GM12878 (cell line): ENCODE results near the gene UBE2M. TPM values are rescaled to one million over a fixed set of nuclear protein-coding genes. Genes with fewer than 3 reads are reported as not detected.

Experiments used
- BHLHE40 ChIP-seq, 2 experiments: fragments of 450-650 bp in 1 of 2; IDR thresholded peaks; 2 replicates each; pipeline ENCODE4 v1.6.1; 2011 to 2017; ENCODE audit warnings: low read depth in 2 of 2, borderline replicate concordance in 1 of 2, improper control_type of control experiment in 1 of 2, low read length in 1 of 2, mild to moderate bottlenecking in 1 of 2
- CHD4 ChIP-seq: fragments of 200-600 bp; sonication (generic); IDR thresholded peaks from 2 replicates; pipeline ENCODE4 v1.6.1; 2016; ENCODE audit warnings: mild to moderate bottlenecking
- EP300 ChIP-seq, 2 experiments: fragments of 150-350 bp in 1 of 2; IDR thresholded peaks; 2 replicates each; pipeline ENCODE4 v1.6.1; 2011 to 2012; ENCODE audit warnings: low read depth in 2 of 2, low read length in 2 of 2, borderline replicate concordance in 1 of 2, improper control_type of control experiment in 1 of 2, inconsistent platforms in 1 of 2; ENCODE audit not compliant: control insufficient read depth in 1 of 2
- FOXM1 ChIP-seq: IDR thresholded peaks from 2 replicates; pipeline ENCODE4 v1.6.1; 2012; ENCODE audit warnings: low read depth, mild to moderate bottlenecking, inconsistent platforms, low read length, moderate library complexity
- HDAC6 ChIP-seq: fragments of 200-600 bp; sonication (generic); IDR thresholded peaks from one replicate; pipeline ENCODE4 v1.8.0; 2017; ENCODE audit warnings: antibody characterized with exemption; ENCODE audit not compliant: unreplicated experiment
- IKZF2 ChIP-seq, 2 experiments: fragments of 450-650 bp; IDR thresholded peaks; 2 replicates each; pipeline ENCODE4 v1.6.1; 2017; ENCODE audit warnings: mild to moderate bottlenecking in 2 of 2, moderate library complexity in 2 of 2
- LARP7 ChIP-seq: fragments of 450-650 bp; IDR thresholded peaks from 2 replicates; pipeline ENCODE4 v1.6.1; 2017; ENCODE audit warnings: mild to moderate bottlenecking
- NFXL1 ChIP-seq: fragments of 450-650 bp; IDR thresholded peaks from 2 replicates; pipeline ENCODE4 v1.6.1; 2017; ENCODE audit warnings: antibody characterized with exemption, mild to moderate bottlenecking, borderline replicate concordance
- NFYB ChIP-seq: IDR thresholded peaks from 2 replicates; pipeline ENCODE4 v1.6.1; 2011; ENCODE audit warnings: low read depth, mild to moderate bottlenecking, low read length, improper control_type of control experiment, moderate library complexity; ENCODE audit not compliant: insufficient read depth
- NRF1 ChIP-seq: conservative IDR thresholded peaks from 2 replicates; pipeline ENCODE4 v1.6.1; 2011; ENCODE audit warnings: mild to moderate bottlenecking, low read depth, low read length, improper control_type of control experiment
- PAX5 ChIP-seq: IDR thresholded peaks from 2 replicates; pipeline ENCODE4 v1.6.1; 2011; ENCODE audit warnings: low read depth, low read length, borderline replicate concordance
- PAX8 ChIP-seq: fragments of 450-650 bp; IDR thresholded peaks from 2 replicates; pipeline ENCODE4 v1.6.1; 2017; ENCODE audit warnings: mild to moderate bottlenecking, moderate library complexity
- RAD21 ChIP-seq: IDR thresholded peaks from 2 replicates; pipeline ENCODE4 v1.6.1; 2011; ENCODE audit warnings: mild to moderate bottlenecking, low read depth, low read length, moderate library complexity; ENCODE audit not compliant: insufficient read depth
- STAT1 ChIP-seq: fragments of 450-650 bp; conservative IDR thresholded peaks from 2 replicates; pipeline ENCODE4 v1.6.1; 2014; ENCODE audit warnings: antibody characterized with exemption, mild to moderate bottlenecking
- SUZ12 ChIP-seq: fragments of 200-600 bp; sonication (generic); IDR thresholded peaks from one replicate; pipeline ENCODE4 v1.6.1; 2018; ENCODE audit warnings: antibody characterized with exemption, mild to moderate bottlenecking; ENCODE audit not compliant: unreplicated experiment
- TBL1XR1 ChIP-seq: IDR thresholded peaks from 2 replicates; pipeline ENCODE4 v1.6.1; 2012; ENCODE audit warnings: low read depth, low read length, improper control_type of control experiment
- WRNIP1 ChIP-seq: IDR thresholded peaks from 2 replicates; pipeline ENCODE4 v1.6.1; 2011; ENCODE audit warnings: low read depth, low read length, improper control_type of control experiment, borderline replicate concordance
- YY1 ChIP-seq: IDR thresholded peaks from 2 replicates; pipeline ENCODE4 v1.6.1; 2011; ENCODE audit warnings: low read depth, mild to moderate bottlenecking, low read length
- polyA plus RNA-seq, 11 experiments: library from polyadenylated mRNA; depleted of rRNA in 4 of 11; unstranded in 6 of 11; stranded (reverse) in 5 of 11; fragments of >200 nt; fragmentation: Nextera tagmentation in 4 of 11; fragmentation: Illumina TruSeq in 1 of 11; extraction: Ambion mirVana in 4 of 11; extraction: Trizol in 1 of 11; gene quantifications; 1 replicate in 1 of 11; 2 replicates in 10 of 11; pipeline versions ENCODE4 v1.2.1 to v1.2.3, GENCODE V29; 2011 to 2016; ENCODE audit warnings: inconsistent platforms in 2 of 11, missing spikeins in 2 of 11, low read depth in 1 of 11
- total RNA-seq, 4 experiments: library from RNA; depleted of rRNA in 3 of 4; stranded (reverse); fragments of >200 nt in 3 of 4; fragmentation: Illumina TruSeq in 1 of 4; extraction: Trizol in 1 of 4; gene quantifications; 2 replicates each; pipeline versions ENCODE4 v1.2.1 to v1.2.3, GENCODE V29; 2013 to 2021
- TF ChIP-seq, protein P1 (sequence below): fragments of 450-650 bp; IDR thresholded peaks from 2 replicates; pipeline ENCODE4 v1.6.1; 2016; ENCODE audit warnings: mild to moderate bottlenecking
- TF ChIP-seq, protein P2 (sequence below): fragments of 150-350 bp; IDR thresholded peaks from 2 replicates; pipeline ENCODE4 v1.6.1; 2016; ENCODE audit warnings: low read depth, low read length

The UBE2M gene
- total and polyA plus RNA-seq, 10 of the 15 experiments (the other 5 are each of a cell fraction or from before 2014, with no cell fraction given) = 1.4 to 105 (median 73.9) TPM

DNA sequence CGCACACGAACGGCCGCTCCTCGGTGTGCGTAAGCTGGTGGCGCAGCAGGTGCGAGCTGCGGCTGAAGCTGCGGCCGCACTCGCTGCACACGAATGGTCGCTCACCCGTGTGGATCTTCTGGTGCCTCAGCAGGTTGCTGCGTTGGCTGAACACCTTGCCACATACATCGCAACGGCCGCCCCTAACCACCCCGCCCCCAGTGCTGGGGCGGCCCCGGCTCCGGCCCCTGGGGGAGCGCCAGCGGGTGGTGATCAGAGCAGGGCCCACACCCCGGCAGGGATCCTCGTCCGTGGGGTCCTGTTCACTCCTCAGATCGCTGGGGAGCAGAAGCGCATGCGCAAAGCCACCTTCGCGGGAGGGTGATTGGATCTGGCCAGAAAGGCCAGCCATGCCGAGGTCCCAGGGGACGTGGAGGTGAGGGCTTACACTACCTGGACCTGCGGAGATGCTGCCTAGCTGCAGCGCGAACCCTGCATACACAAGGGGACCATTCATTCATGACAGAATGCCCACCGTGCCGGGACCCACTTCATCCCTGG lies 4.7 kb upstream of the UBE2M start (continued):
- TF ChIP-seq, protein P1, sequence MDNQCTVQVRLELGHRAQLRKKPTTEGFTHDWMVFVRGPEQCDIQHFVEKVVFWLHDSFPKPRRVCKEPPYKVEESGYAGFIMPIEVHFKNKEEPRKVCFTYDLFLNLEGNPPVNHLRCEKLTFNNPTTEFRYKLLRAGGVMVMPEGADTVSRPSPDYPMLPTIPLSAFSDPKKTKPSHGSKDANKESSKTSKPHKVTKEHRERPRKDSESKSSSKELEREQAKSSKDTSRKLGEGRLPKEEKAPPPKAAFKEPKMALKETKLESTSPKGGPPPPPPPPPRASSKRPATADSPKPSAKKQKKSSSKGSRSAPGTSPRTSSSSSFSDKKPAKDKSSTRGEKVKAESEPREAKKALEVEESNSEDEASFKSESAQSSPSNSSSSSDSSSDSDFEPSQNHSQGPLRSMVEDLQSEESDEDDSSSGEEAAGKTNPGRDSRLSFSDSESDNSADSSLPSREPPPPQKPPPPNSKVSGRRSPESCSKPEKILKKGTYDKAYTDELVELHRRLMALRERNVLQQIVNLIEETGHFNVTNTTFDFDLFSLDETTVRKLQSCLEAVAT = no peak
- TF ChIP-seq LARP7 = peak; percentile 56; the same call in 1 of the 2 replicates
- no peak for TF ChIP-seq NFXL1
- TF ChIP-seq NFYB = no peak
- no peak for TF ChIP-seq CHD4
- 0 out of 4 replicates have a peak, but pooled peaks of 1 of the 2 experiments have one; percentile 28 for TF ChIP-seq EP300 (IDR thresholded peaks at IDR 0.05; ENCODE audit: borderline replicate concordance in 1 of 2, control insufficient read depth in 1 of 2, low read depth in 2 of 2, low read length in 2 of 2)
- peak; percentile 44 for TF ChIP-seq NRF1
- TF ChIP-seq, protein P2, sequence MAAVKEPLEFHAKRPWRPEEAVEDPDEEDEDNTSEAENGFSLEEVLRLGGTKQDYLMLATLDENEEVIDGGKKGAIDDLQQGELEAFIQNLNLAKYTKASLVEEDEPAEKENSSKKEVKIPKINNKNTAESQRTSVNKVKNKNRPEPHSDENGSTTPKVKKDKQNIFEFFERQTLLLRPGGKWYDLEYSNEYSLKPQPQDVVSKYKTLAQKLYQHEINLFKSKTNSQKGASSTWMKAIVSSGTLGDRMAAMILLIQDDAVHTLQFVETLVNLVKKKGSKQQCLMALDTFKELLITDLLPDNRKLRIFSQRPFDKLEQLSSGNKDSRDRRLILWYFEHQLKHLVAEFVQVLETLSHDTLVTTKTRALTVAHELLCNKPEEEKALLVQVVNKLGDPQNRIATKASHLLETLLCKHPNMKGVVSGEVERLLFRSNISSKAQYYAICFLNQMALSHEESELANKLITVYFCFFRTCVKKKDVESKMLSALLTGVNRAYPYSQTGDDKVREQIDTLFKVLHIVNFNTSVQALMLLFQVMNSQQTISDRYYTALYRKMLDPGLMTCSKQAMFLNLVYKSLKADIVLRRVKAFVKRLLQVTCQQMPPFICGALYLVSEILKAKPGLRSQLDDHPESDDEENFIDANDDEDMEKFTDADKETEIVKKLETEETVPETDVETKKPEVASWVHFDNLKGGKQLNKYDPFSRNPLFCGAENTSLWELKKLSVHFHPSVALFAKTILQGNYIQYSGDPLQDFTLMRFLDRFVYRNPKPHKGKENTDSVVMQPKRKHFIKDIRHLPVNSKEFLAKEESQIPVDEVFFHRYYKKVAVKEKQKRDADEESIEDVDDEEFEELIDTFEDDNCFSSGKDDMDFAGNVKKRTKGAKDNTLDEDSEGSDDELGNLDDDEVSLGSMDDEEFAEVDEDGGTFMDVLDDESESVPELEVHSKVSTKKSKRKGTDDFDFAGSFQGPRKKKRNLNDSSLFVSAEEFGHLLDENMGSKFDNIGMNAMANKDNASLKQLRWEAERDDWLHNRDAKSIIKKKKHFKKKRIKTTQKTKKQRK = no peak
- TF ChIP-seq IKZF2 (IDR thresholded peaks at IDR 0.05) = no peak
- TF ChIP-seq PAX5 = peak; percentile 60; the same call in 1 of the 2 replicates
- TF ChIP-seq RAD21 = no peak
- no peak for TF ChIP-seq HDAC6
- TF ChIP-seq TBL1XR1 = no peak
- no peak for TF ChIP-seq FOXM1
- TF ChIP-seq PAX8 = no peak
- peak in 1 of 2 experiments; percentile 74; a peak in 2 of 4 replicates for TF ChIP-seq BHLHE40 (IDR thresholded peaks at IDR 0.05; ENCODE audit: borderline replicate concordance in 1 of 2, low read depth in 2 of 2, low read length in 1 of 2)
- TF ChIP-seq YY1 = 0 out of 2 replicates have a peak, but pooled peaks have one; percentile 23
- no peak for TF ChIP-seq SUZ12
- no peak for TF ChIP-seq WRNIP1
- no peak for TF ChIP-seq STAT1
